OCI-M1 (cell line): ENCODE measurements around the gene TYROBP.
A peak's percentile ranks its signal among the peaks of the same experiment; 100 is the strongest.
"Not testable (repeated sequence)": the region's sequence is repeated elsewhere in the genome, so short reads cannot be mapped to it uniquely, and the experiment has no call there.

Source experiments
- DNase-seq: peaks from one replicate; lab custom pipeline; 2025; lab: John Stamatoyannopoulos, UW

Gene TYROBP

GRCh38 chr19:35908010-35908441, at the start of gene TYROBP:
Gene TYROBP, minus strand, starts transcription at chr19:35908295. Its CDS starts 67 bp downstream, at chr19:35908228.
- DNase-seq, result peak; percentile 24

- not testable (repeated sequence) for DNase-seq
Measured at GRCh38 chr19:35957411-35957810, 49.3 kb upstream of the TYROBP start.

GRCh38 chr19:35955881-35956634, 48.0 kb upstream of the TYROBP start:
- no peak for DNase-seq

GRCh38 chr19:35949131-35949530, 41.0 kb upstream of the TYROBP start:
- DNase-seq, result no peak

- DNase-seq, result no peak
Measured at GRCh38 chr19:35946203-35946602, 38.1 kb upstream of the TYROBP start.

GRCh38 chr19:35945121-35945790, 37.2 kb upstream of the TYROBP start:
- no peak for DNase-seq

- DNase-seq, result no peak
Measured at GRCh38 chr19:35944556-35944955, 36.5 kb upstream of the TYROBP start.

- no peak for DNase-seq
Measured at GRCh38 chr19:35943321-35944301, 35.5 kb upstream of the TYROBP start.

- DNase-seq, result no peak
Measured at GRCh38 chr19:35942235-35942634, 34.1 kb upstream of the TYROBP start.

- no peak for DNase-seq
Measured at GRCh38 chr19:35940839-35941238, 32.7 kb upstream of the TYROBP start.

GRCh38 chr19:35940078-35940775, 32.1 kb upstream of the TYROBP start:
- DNase-seq, result no peak

GRCh38 chr19:35939307-35940077, 31.4 kb upstream of the TYROBP start:
- DNase-seq, result no peak

GRCh38 chr19:35938282-35939224, 30.5 kb upstream of the TYROBP start:
- DNase-seq, result no peak

- no peak for DNase-seq
Measured at GRCh38 chr19:35937345-35938281, 29.5 kb upstream of the TYROBP start.

GRCh38 chr19:35936738-35937268, 28.7 kb upstream of the TYROBP start:
- DNase-seq, result no peak

GRCh38 chr19:35935911-35936737, 28.0 kb upstream of the TYROBP start, which contains the start of gene LRFN3:
Gene LRFN3, plus strand, starts transcription at chr19:35936374. Its CDS starts 3,052 bp downstream, at chr19:35939426.
- DNase-seq, result peak; percentile 58

GRCh38 chr19:35932291-35932936, 24.3 kb upstream of the TYROBP start:
- no peak for DNase-seq
